Psoas muscle (tissue), 8 donors: Measurements from ENCODE around the gene COL23A1. TPM values are rescaled to one million over a fixed set of nuclear protein-coding genes. Genes with fewer than 3 reads are reported as not detected.

Source experiments
- ATAC-seq, 4 donors: fragments of 200-7000 bp; cut with Tn5 transposase; one replicate each; pipeline ENCODE4 v1.9.1; 2020; ENCODE audit warnings: moderate library complexity in 3 of 4, mild to moderate bottlenecking in 2 of 4
- DNase-seq, 2 donors: peaks; one replicate each; pipeline ENCODE4 v3.0.0-alpha.2; 2020
- H3K27ac ChIP-seq: fragments of 200-600 bp; one replicate; pipeline ENCODE4 v1.8.0; 2022
- H3K27me3 ChIP-seq, 3 donors: fragments of 200-600 bp in 1 of 3; one replicate each; pipeline versions ENCODE4 v1.6.1 to v1.8.0; 2013 to 2022; ENCODE audit warnings: low read length in 2 of 3, mild to moderate bottlenecking in 2 of 3, moderate library complexity in 1 of 3; ENCODE audit not compliant: insufficient read depth in 3 of 3
- H3K36me3 ChIP-seq, 2 donors: fragments of 200-600 bp in 1 of 2; one replicate each; pipeline versions ENCODE4 v1.6.1 to v1.8.0; 2013 to 2022; ENCODE audit warnings: low read depth in 1 of 2, mild to moderate bottlenecking in 1 of 2, moderate library complexity in 1 of 2; ENCODE audit not compliant: insufficient read depth in 1 of 2
- H3K4me1 ChIP-seq: fragments of 200-600 bp; one replicate; pipeline ENCODE4 v1.8.0; 2022
- H3K4me3 ChIP-seq: fragments of 200-600 bp; one replicate; pipeline ENCODE4 v1.8.0; 2022; ENCODE audit warnings: mild to moderate bottlenecking
- H3K9me3 ChIP-seq: fragments of 200-600 bp; one replicate; pipeline ENCODE4 v1.8.0; 2022
- WGBS, 3 donors: extraction: QIAGEN DNeasy Blood & Tissue Kit; methylation state at CpG; one replicate each; pipeline versions ENCODE4 v1.1.6 to v1.1.7; 2013; 5-methylcytosine and 5-hydroxymethylcytosine counted together
- intact Hi-C, 2 donors: fragments of 100-400 bp; cut with DNase I; formaldehyde crosslinking; loops; one replicate each; pipeline versions ENCODE4 v1.11.0 to v1.14.2; 2022
- polyA plus RNA-seq, 3 donors: library from polyadenylated mRNA; stranded (reverse); fragments of 200-250 nt; gene quantifications; one replicate each; pipeline ENCODE4 v1.2.3, GENCODE V29; 2013
- total RNA-seq, 4 donors: library from RNA; stranded (reverse); fragmentation: NEBNext Ultra II Directional in 2 of 4; extraction: Animal tissue kit (Norgen Biotek cat#: 25700) in 2 of 4; gene quantifications; one replicate each; pipeline versions ENCODE4 v1.2.1 to v1.2.4, GENCODE V29; 2021 to 2023
- TF ChIP-seq, protein P1 (sequence below): fragments of 200-600 bp; IDR thresholded peaks from one replicate; pipeline ENCODE4 v1.8.0; 2022; ENCODE audit warnings: antibody characterized with exemption
- donor health status: healthy with polysubstance abuse.
- donor health status: DM: no; HTN: no; CAD: no; lungs with moderate emphysema.
- donor health status: Bipolar disorder and iron deficiency.
- donor health status: healthy.
- donor health status: DM: yes; HTN: yes; CAD: no.
- donor health status: DM: no; HTN: no; CAD: no.
- donor health status: DM: no; HTN: no; CAD: no.
- donor health status: DM: yes; HTN: yes; CAD: no.

Gene COL23A1
- total and polyA plus RNA-seq, 7 donors: 0.66 to 3.0 (median 1.2) TPM

- Histone ChIP-seq H3K4me3 (no peak overlapping the region), H3K4me1 (no peaks in the 10 kb centered on the region), H3K27ac (no peak overlapping the region), H3K27me3 (peaks cover 0 to 2% (median 0%) of the 10 kb centered on the region in 3 donors), H3K36me3 (no peaks in the 10 kb centered on the region), H3K9me3 (no peaks in the 10 kb centered on the region)
- TF ChIP-seq, protein P1, sequence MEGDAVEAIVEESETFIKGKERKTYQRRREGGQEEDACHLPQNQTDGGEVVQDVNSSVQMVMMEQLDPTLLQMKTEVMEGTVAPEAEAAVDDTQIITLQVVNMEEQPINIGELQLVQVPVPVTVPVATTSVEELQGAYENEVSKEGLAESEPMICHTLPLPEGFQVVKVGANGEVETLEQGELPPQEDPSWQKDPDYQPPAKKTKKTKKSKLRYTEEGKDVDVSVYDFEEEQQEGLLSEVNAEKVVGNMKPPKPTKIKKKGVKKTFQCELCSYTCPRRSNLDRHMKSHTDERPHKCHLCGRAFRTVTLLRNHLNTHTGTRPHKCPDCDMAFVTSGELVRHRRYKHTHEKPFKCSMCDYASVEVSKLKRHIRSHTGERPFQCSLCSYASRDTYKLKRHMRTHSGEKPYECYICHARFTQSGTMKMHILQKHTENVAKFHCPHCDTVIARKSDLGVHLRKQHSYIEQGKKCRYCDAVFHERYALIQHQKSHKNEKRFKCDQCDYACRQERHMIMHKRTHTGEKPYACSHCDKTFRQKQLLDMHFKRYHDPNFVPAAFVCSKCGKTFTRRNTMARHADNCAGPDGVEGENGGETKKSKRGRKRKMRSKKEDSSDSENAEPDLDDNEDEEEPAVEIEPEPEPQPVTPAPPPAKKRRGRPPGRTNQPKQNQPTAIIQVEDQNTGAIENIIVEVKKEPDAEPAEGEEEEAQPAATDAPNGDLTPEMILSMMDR: no peak
- WGBS, 3 donors: 95 to 96% (median 96%) methylated on average over 9 of the region's 9 CpGs
- DNase-seq (peak in 1 of 2 donors; percentile 25), ATAC-seq (no peak)
- intact Hi-C loops: no loop called here
Observed at GRCh38 chr5:178340637-178341036, 249.6 kb downstream of the COL23A1 start.

- H3K4me3 ChIP-seq: no peak overlapping the region
- no peak for ATAC-seq
- intact Hi-C loops: no loop called here
- 91 to 97% (median 92%) methylated on average over 7 of the region's 7 CpGs for WGBS, 3 donors
- H3K27ac ChIP-seq: no peak overlapping the region
- H3K9me3 ChIP-seq: no peaks in the 10 kb centered on the region
- no peaks in the 10 kb centered on the region for H3K36me3 ChIP-seq
- no peaks in the 10 kb centered on the region for H3K4me1 ChIP-seq
- DNase-seq: peak in 1 of 2 donors; percentile 16
- TF ChIP-seq, protein P1: no peak
- H3K27me3 ChIP-seq: peaks cover 0 to 2% (median 0%) of the 10 kb centered on the region in 3 donors
Observed at GRCh38 chr5:178340187-178340586, 250.0 kb downstream of the COL23A1 start.

- no peaks in the 10 kb centered on the region for H3K9me3 ChIP-seq
- no peak overlapping the region for H3K4me3 ChIP-seq
- H3K27me3 ChIP-seq: peaks cover 0 to 2% (median 0%) of the 10 kb centered on the region in 3 donors
- DNase-seq (no peak), ATAC-seq (no peak)
- TF ChIP-seq, protein P1: no peak
- intact Hi-C loops: no loop called here
- no peaks in the 10 kb centered on the region for H3K4me1 ChIP-seq
- WGBS, 3 donors: 89 to 91% (median 90%) methylated on average over 4 of the region's 4 CpGs
- H3K36me3 ChIP-seq: no peaks in the 10 kb centered on the region
- no peak overlapping the region for H3K27ac ChIP-seq
Observed at GRCh38 chr5:178339272-178339671, 250.9 kb downstream of the COL23A1 start.

DNA sequence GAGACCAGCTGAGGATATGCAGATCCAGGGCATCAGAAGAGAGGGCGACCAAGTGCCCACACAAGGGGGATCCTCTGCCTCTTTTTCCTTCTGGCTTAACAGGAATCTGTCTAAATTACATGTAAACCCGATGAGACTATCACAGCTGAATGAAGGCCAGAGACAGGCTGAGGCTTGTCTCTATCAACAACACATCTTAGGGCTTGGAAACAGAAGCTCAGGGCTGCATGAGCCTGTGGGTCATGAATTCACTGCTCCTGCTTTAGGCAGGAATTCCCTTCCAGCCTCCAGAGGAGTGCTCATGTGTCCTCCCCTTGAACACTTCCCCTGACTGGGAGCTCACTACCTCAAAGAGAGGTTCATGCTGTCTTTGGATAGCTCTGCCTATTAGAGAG is 251.4 kb downstream of the COL23A1 start:
- Histone ChIP-seq H3K27ac (no peak overlapping the region), H3K4me3 (no peak overlapping the region), H3K27me3 (peaks cover 0 to 2% (median 0%) of the 10 kb centered on the region in 3 donors), H3K9me3 (no peaks in the 10 kb centered on the region), H3K4me1 (no peaks in the 10 kb centered on the region), H3K36me3 (no peaks in the 10 kb centered on the region)
- WGBS, 3 donors: 68 to 78% (median 69%) methylated on average over 2 of the region's 2 CpGs
- ATAC-seq (no peak), DNase-seq (peak in 1 of 2 donors; percentile 6)
- TF ChIP-seq, protein P1: no peak
- intact Hi-C loops: no loop called here

GRCh38 chr5:178338126-178338749 is 252.0 kb downstream of the COL23A1 start:
- peaks cover 0 to 2% (median 0%) of the 10 kb centered on the region in 3 donors for H3K27me3 ChIP-seq
- 90 to 92% (median 91%) methylated on average over 11 of the region's 11 CpGs for WGBS, 3 donors

More at GRCh38 chr5:178338126-178338749, 252.0 kb downstream of the COL23A1 start:
- intact Hi-C loops: no loop called here
- TF ChIP-seq, protein P1: no peak
- Histone ChIP-seq H3K4me3 (no peak overlapping the region), H3K9me3 (no peaks in the 10 kb centered on the region), H3K4me1 (no peaks in the 10 kb centered on the region), H3K27ac (no peak overlapping the region), H3K36me3 (no peaks in the 10 kb centered on the region)
- peak in 1 of 4 donors; percentile 42 for ATAC-seq
- DNase-seq: peak in 1 of 2 donors; percentile 28
